ENCODE results near the gene GPC4.
"Not testable (repeated sequence)": the region's sequence is repeated elsewhere in the genome, so short reads cannot be mapped to it uniquely, and the experiment has no call there.

Gene GPC4

DNA sequence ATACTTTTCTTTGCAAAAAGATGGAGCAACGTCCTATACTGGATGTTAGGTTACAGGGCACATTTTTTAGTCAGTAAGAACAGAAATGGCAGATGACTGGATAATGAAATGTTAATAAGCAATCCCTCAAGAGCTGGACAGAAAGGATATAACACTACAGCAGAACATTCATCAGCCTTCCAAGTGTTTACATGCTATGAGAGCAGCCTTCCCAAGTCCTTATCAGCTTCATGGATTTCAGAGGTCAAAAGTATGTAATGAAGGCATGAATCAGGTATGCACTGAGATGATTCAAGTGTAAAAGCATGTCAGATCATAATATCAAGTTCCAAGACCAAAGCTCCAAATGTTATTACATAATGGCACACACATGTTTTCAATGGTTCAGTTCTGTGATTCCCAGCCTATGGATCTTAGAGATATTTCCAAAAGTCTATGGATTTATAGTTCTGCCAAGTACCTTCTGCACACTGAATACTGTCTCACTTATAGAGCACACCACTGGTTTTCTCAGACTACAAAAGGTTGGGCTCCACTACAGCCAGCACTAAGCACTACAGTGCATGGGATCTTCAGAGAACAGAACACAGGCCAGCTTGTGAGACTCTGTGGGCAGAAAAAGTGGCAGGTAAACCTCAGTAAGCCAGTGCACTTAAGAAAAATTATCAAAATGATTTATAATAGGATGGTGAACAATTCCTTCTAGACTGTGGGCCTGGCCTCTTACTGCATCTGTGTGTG lies 49.2 kb downstream of the GPC4 start:
- peak; percentile 9 for DNase-seq (ENCODE audit: low spot score)

DNA sequence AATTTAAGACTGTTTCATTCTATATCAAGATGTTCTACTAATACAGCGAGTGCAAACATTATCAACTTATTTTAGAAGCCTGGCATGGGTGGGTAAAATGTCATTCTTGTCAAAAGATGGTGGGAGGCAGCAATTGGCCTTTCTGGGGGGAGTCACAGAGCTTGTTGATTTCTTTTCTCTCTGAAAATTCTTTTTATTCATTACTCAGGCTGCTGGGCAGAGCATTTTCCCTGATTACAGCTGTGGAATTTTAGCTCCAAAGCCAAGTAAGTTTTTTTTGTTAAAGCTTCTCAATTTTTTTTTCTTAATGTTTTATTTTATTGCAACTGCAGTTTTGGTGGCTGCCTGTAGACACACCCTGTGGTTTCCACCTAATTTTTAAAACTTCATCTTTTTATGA lies 50.4 kb downstream of the GPC4 start:
- peak; percentile 16 for DNase-seq (ENCODE audit: low spot score)

DNA sequence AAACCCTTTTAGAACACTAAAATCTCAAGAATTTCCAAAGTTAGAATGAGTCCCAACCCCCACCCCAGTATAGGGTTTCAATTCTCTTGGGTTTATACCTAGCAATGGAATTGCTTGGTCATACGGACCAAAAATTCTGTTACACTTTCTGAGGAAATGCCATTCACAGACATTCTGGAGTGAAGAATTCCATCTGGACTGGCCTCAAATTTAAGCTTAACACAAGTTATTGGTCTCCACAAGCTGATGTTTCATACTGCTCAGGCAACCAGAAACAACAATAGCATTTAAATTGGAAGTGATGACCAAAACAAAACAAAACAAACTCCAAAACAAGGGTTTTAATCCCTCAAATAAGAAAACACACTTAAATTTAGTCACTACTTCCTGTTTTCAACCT lies 51.1 kb downstream of the GPC4 start:
- peak; percentile 8 for DNase-seq (ENCODE audit: low spot score)

DNA sequence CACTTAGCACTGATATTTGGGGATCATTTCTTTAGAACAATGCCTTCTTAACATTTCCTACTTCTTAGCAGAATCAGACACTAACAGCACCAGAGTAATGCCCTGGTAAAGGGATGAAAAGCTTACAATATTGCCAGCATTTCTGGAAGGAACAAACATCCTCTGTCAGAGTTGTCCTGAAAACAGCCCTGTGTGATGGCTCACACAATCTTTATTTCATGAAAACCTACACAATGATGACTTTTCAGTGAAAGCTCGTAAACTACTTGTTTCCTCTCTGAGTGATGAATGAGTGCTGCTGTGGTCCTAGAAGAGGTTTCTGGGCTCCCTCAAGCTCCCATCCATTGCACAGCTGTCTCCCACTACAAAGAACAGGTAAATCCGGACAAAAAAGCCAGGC lies 52.8 kb downstream of the GPC4 start:
- DNase-seq (ENCODE audit: low spot score) = no peak

DNA sequence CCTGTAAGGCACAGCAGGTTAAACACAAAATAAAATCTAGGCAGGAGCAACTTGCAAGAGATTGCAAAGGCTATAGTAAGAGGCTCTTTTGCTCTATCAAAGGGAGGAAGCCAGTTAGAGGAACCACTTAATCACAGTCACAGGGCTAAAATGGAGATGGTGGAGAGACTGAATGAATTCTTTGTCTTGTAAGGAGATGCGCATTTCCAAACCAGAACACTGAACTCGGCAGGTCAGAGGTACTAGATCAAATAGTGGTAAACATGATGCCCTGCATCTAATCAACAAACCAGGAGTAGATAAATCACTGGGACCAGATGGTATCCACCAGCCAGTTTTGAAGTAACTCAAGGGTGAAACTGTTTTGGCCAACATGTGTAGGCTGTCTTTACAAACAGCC lies 55.8 kb downstream of the GPC4 start:
- DNase-seq (ENCODE audit: low spot score) = no peak

DNA sequence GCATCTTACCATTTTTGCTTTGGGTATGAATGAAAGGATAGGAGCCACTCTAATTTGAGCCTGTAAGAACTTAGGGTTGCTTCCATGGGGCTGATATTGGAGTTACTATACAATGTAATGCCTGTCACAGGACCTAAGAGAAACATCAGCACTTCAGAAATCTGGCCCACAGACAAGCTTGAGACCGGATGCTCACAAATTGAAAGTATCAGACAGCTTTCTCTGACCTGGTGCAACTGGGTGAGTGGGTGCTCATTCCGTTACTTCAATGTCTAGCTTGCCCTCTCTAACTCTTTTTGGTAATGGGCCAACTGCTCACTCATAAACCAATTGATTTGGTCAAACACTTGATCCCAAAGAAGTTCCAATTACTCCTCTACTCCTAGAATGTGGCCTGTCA lies 62.1 kb downstream of the GPC4 start:
- DNase-seq (ENCODE audit: low spot score) = no peak

DNA sequence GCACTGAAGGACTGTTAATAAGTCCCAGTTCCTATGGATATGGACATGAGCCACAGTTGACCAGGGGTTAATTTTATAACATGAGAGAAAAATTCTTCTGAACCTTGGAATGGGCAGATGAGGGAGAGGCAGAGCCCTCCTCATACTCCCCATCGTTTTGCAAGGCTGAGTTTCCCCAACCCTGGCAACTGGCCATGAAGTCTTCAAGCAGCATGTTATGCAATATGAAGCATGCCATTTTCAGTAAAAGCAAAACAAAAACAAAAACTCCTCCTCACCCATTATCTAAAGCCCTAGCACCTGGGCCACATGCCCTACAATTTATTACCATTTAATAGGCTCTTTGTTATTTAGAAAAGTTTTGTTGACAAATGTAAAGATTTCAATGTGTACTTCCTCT lies 64.5 kb downstream of the GPC4 start:
- peak; percentile 11 for DNase-seq (ENCODE audit: low spot score)

DNA sequence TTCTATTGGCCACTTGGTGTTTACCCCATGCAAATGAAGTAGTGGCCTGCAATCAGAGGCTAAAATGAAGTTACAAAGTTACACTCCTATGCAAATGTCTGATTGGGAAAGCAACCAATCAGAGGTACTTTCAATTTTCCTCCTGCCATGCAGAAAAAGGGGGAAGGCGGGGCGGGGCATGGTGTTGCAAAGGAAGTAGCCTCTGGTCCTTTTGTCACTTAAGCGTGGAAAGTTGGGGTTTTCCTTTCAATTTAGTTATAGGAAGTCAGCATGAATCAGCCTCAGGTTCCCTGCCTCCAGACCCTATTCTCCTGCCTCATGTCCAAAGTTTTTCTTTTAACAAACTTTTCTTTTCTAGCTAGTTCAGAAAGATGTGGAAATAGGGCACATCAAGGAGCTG lies 69.3 kb downstream of the GPC4 start:
- DNase-seq (ENCODE audit: low spot score) = no peak

DNA sequence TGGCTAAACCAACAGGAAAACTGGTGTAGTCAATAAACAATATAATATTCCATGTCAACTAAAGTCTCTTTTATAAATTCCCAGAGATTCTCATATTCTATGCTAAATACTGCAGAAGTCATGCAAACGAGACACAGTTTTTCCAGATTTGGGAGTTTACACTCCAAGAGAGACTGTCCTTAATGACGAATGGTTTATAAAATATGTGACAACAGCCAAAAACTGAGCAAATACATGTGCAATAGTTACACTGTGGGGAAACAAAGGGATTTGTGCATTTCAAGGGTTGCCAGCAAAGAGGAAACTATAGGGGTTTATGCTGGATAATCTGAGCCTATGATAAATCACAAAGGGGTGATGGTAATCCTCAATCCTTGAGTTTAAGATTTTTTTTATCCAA lies 75.7 kb downstream of the GPC4 start:
- no peak for DNase-seq (ENCODE audit: low spot score)

DNA sequence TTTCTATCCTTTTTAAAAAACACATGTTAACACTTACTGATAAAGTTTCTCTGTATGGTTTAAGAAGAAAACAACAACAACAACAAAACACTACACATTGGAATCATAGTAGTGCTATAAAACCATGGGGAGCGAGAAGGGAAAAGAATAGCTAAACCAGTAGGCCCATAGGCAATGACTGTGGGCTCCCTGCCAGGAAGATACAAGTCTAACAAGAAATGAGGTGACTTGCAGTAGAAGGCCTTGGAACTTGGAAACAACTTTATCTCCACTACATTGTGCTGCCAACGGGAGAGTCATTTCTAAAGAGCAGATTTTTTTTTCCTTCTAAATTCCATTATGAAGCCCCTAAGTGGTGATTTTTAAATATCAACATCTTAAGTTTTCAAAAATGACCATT lies 78.0 kb downstream of the GPC4 start:
- no peak for DNase-seq (ENCODE audit: low spot score)

DNA sequence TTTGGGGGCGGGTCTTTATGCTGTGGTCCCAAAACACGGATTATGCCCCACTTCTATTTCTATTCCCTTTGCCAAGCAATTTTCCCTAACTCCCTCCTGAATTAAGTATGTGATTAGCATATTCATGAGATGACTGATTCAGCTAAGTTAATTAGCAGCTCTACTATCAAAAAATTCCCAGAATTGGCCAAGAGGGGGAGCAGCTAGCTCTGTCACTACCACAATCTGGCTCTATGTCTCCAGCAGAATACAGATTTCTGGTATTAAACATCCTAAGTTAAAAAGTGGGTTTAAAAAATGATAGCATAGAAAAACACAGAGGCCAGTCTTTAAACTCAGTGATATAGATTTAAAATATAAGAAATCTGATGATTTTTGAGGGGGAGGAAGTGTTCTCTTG lies 80.3 kb downstream of the GPC4 start:
- DNase-seq (ENCODE audit: low spot score) = peak; percentile 38

DNA sequence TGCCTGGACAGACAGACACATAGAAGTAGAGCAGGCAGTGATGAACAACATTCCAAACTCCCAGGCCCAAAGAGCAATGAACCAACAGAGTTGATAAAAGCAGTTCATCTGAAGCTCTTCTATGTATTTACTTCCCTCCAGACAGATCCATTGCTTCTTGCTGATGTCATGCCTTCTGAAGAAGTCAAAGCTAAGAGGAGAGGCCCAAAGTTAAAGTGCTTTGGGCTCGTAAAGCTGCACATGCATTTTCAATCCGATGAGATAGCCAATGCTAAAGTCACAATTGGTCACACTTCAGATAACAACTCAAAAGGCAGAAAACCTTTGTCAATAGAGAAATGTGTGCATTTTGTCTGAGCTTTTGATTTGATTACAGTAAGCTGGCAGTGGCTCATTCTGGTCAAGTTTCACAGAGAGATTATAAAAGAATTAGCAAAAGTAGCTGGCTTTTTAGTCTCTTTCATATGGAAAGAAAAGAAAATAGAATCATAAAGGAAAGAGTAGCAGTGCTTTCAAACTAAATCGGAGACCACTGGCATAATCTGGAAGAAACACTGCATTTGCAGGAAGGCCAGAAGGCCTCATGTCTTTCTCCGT lies 82.0 kb downstream of the GPC4 start:
- no peak for DNase-seq (ENCODE audit: low spot score)

DNA sequence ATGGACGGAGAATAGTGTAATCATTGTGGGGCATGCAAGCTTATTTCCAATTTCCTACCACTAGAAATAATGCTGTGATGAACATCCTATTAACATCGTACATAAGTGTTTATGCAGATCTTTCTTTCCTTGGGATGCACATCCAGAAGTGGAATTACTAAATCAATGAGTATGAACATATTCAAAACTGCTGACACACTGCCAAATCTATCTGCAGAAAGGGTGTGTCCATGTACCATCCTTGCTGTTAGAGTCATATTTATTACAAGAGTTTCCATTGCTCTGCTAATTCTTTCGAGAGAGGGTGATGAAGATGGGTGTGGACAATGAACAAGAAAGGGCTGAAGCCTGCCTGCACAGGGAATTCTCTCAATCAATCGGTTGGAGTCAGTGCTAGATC lies 82.6 kb downstream of the GPC4 start:
- DNase-seq (ENCODE audit: low spot score) = no peak

DNA sequence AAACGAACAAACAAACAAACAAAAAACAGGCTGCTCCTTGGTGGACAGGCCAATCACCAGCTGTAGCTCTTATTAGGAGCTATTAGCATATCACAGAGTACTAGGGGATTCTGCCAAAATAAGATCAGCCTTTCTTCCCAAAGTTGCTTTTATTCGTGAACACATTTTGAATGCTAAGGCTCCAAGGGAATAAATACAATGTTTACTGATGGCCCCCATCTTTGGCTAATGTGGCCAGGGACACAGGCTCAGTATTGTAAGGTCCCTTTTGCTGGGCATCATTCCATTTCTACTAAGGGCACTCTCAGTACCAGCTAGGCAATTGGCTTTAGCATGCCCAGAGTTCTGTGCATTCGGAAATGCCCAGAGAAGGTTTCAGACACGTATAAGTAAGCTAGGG lies 84.3 kb downstream of the GPC4 start:
- DNase-seq (ENCODE audit: low spot score) = no peak

DNA sequence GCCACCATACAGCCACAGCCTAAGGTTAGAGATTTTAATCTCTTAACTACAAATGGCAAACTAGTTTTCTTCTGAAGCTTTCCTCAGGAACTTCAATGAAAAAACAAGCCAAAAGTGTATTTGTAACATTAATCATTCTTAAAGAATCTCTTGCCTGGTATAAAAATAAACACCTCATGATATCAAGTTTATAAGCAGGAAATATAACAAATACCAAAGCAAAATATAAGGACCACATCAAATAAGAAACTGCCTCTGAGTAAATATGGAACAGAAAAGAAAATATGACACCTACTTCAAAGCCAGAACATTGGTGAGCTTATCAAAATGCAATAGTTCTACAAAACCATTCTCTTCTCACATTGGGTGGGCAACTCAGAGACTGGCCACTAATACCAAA lies 89.9 kb downstream of the GPC4 start:
- DNase-seq (ENCODE audit: low spot score) = no peak

DNA sequence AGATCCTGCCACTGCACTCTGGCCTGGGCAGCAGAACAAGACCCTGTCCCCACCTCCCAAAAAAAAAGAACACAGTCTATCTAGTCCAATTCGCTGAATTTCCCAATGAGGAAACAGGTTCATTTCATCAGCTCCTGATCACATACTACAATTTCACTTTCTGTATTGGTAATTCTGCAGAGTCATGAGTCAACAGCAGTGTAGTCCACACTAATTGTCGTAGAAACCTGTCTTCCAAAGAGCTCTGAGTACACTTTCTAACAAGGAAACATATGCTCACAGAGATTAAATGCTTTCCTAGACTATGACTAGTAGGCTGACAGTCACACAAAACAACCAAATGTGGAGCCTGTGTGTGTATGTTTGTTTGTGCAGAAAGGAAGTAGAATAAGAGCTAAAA lies 91.9 kb downstream of the GPC4 start:
- DNase-seq (ENCODE audit: low spot score) = no peak

DNA sequence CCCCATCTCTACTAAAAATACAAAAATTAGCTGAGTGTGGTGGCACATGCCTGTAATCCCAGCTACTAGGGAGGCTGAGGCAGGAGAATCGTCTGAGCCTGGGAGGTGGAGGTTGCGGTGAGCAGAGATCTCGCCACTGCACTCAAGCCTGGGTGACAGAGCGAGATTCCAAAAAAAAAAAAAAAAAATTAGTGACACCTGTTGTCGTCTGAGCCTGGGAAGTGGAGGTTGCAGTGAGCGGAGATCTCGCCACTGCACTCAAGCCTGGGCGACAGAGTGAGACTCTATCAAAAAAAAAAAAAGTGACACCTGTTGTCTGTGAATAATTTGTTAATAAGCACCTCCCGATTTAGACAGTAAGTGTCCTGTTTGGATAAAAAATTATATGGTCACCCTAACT lies 93.0 kb downstream of the GPC4 start:
- DNase-seq (ENCODE audit: low spot score) = not testable (repeated sequence)

DNA sequence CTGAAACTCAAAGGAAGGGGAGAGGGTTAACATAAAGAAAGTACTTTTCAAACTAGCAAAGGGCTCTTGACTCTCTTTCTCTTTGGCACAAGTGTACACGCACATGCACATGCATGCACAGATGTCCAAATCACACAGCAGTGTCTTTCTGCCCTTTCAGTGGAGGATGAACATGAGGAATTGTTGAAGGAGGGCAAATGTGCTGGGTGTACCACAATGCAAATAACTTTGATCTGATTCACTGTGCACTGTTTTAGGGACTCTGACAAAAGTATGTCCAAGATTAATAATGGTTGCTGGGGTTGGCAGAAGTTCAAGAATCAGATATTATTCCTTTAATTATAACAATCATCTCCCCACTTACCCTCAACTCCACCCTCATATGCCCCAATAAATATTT lies 93.8 kb downstream of the GPC4 start:
- DNase-seq (ENCODE audit: low spot score) = peak; percentile 9

DNA sequence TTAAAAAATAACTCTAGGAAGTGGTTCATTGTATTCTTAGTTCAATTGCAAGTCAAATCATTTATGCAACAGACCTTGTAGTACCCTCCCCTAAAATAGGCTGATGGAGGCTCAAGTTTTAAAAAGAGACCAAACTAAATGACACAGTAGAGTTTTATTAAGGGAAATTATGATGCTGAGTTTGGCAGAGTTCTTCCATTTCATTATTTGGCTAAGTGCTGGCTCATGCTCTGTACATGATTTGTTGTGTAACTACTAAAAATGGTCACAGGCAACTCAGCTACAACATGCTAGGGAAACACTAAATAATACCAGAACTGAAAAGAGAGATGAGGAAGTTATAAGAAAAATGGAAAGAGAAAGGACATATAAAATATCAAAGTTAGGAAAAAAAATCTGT lies 101.0 kb downstream of the GPC4 start:
- no peak for DNase-seq (ENCODE audit: low spot score)

DNA sequence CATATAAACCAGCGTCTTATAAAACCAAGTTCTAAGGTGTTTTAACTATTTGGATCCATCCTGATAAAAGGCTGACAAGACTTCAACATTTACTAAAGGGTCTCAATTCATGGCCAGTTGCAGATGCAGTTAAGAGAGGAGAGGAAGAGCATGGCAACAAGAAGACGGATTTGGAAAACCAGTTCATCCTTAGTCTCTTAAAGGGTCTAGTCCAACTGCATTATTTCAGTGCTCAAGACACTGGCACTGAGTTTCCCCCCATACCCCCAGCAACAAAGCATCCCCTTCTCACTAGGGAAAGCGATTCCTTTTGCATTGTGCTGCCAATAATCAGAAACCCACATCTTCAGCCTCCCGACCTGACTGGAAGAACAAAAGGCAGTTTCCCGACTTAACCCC lies 106.8 kb downstream of the GPC4 start:
- no peak for DNase-seq (ENCODE audit: low spot score)

DNA sequence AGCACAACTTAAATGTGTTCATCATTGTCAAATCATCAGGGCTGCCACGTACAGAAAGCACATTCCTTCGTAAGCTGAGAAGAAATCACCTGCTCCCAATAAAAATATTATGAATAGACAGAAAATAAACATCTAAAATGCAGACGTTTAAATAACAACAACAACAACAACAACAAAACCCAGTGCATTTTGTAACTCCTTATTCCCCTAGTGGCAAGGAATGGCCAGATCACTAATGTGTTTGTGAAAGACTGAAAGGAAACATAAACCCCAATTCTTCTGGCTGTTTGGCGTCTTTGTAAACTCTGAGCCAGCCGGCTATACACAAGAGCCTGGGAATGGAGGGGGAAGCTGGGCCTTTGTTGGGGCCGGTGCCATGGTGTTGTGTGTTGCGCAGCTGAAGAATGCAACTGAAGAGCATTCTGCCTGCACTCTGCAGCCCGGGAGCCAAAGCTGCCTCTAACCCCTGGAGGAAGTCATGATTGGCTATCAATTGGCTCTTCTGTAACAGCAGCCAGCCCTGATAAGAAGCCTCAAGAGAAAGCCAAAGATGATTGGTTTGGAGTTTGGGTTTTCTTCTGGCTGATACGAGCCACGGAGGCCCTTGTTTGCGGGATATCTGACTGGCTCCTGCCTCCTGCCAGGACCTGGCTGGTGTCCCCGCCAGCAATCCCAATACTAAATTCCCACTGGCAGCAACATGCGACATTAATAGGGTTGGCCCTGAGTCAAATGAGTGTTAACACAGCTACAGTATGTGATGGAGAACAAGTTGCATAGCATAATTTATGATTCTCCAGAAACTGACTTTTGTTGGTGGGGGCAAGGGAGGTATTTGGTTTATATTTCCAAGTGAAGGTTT lies 107.4 kb downstream of the GPC4 start:
- DNase-seq (ENCODE audit: low spot score) = no peak

DNA sequence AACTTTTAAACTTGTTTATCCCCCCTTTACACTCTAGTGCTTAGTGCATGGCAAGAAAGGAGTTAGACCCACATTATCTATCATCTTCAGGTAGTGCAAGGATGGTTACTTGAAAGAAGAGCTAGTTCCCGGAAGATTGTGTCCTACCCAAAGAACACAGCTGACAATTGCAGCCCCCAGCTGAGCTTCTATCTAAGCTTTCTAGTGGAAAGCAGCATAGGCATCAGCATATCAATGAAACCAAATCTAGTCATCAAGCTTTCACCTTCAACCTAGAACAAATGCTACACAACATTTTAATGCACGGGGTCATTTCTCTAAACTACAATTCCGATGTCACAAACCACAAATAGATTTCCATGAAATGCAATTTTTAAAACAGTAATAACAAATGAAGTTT lies 108.2 kb downstream of the GPC4 start:
- DNase-seq (ENCODE audit: low spot score) = no peak

DNA sequence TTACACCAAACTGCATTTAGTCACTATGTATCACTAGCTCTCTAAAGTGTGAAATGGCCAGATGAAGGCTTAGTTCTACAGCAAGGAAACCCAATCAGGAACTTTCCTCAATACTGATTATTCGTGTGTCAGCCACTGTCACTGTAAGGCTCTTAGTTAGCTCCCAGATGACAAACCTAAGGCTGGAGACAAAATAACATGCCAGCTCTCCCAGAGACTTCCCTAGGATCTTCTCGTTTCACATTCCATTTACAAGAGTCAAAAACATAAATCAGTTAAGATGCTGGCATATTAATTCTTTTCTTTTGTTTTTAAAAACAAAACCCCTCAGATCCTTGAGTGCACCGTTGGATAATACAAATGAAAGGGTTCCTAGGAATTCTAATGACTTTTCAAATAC lies 109.0 kb downstream of the GPC4 start:
- DNase-seq (ENCODE audit: low spot score) = peak; percentile 22

Data from AG20443 (cell line).